SK-MEL-5 (cell line): ENCODE data around the gene WNT3. TPM values are rescaled to one million over a fixed set of nuclear protein-coding genes. Genes with fewer than 3 reads are reported as not detected.
"Not testable (repeated sequence)": the region's sequence is repeated elsewhere in the genome, so short reads cannot be mapped to it uniquely, and the experiment has no call there.

ENCODE experiments used
- DNase-seq: peaks from one replicate; pipeline ENCODE4 v3.0.0-alpha.2; 2016; ENCODE audit warnings: low read depth, low spot score
- in situ Hi-C: cut with HindIII; loops from 2 replicates; pipeline ENCODE4 v1.10.0; 2016; ENCODE audit warnings: low sequenced_read_pairs, high pct_unique_total_duplicates, low pct_unique_long_range_greater_than_20kb
- total RNA-seq: library from RNA; depleted of rRNA; stranded (reverse); fragments of >200 nt; shearing (Covaris generic); gene quantifications from 2 replicates; pipeline ENCODE4 v1.2.3, GENCODE V29; 2014

Gene WNT3
- total RNA-seq, 1 experiment from 2014 or later: 0.77 TPM

- in situ Hi-C loops: no loop called here
- no peak for DNase-seq
Measured at GRCh38 chr17:46841561-46842379, 23.3 kb upstream of the WNT3 start.

GRCh38 chr17:46840596-46840995 is 22.1 kb upstream of the WNT3 start:
- DNase-seq, in situ Hi-C loops: not testable (repeated sequence)

GRCh38 chr17:46839211-46839610 is 20.7 kb upstream of the WNT3 start:
- in situ Hi-C loops: no loop called here
- DNase-seq: no peak

GRCh38 chr17:46837521-46837920 is 19.0 kb upstream of the WNT3 start:
- DNase-seq: no peak
- in situ Hi-C loops: no loop called here

- DNase-seq: no peak
- in situ Hi-C loops: no loop called here
Measured at GRCh38 chr17:46836500-46836899, 18.0 kb upstream of the WNT3 start.

GRCh38 chr17:46834846-46835245 is 16.4 kb upstream of the WNT3 start:
- in situ Hi-C loops: no loop called here
- no peak for DNase-seq

GRCh38 chr17:46833840-46834208 is 15.3 kb upstream of the WNT3 start:
- DNase-seq: no peak
- in situ Hi-C loops: no loop called here

- in situ Hi-C loops: no loop called here
- no peak for DNase-seq
Measured at GRCh38 chr17:46832945-46833839, 14.7 kb upstream of the WNT3 start.

- in situ Hi-C loops: no loop called here
- DNase-seq: no peak
Measured at GRCh38 chr17:46832331-46832821, 13.9 kb upstream of the WNT3 start.

- no peak for DNase-seq
- in situ Hi-C loops: no loop called here
Measured at GRCh38 chr17:46831573-46832330, 13.3 kb upstream of the WNT3 start.

- in situ Hi-C loops: no loop called here
- no peak for DNase-seq
Measured at GRCh38 chr17:46827274-46827673, 8.8 kb upstream of the WNT3 start.

GRCh38 chr17:46826116-46826515 is 7.6 kb upstream of the WNT3 start:
- in situ Hi-C loops: no loop called here
- no peak for DNase-seq

- no peak for DNase-seq
- in situ Hi-C loops: no loop called here
Measured at GRCh38 chr17:46823657-46824056, 5.2 kb upstream of the WNT3 start.

GRCh38 chr17:46822388-46822921 is 4.0 kb upstream of the WNT3 start:
- in situ Hi-C loops: no loop called here

GRCh38 chr17:46821482-46822387 is 3.2 kb upstream of the WNT3 start:
- in situ Hi-C loops: no loop called here
- no peak for DNase-seq

More at GRCh38 chr17:46822388-46822921, 4.0 kb upstream of the WNT3 start:
- DNase-seq: no peak

- in situ Hi-C loops: no loop called here
- no peak for DNase-seq
Measured at GRCh38 chr17:46820592-46821450, 2.3 kb upstream of the WNT3 start.
